GM18873 (cell line): ENCODE data around the gene SMPD2.
"Not testable (repeated sequence)": the region's sequence is repeated elsewhere in the genome, so short reads cannot be mapped to it uniquely, and the experiment has no call there.

ENCODE experiments used
- ATAC-seq: cut with Tn5 transposase; IDR thresholded peaks from one replicate; pipeline ENCODE4 v1.9.1; 2021; ENCODE audit warnings: mild to moderate bottlenecking, moderate library complexity, moderate number of reproducible peaks; ENCODE audit not compliant: unreplicated experiment, low FRiP score

The SMPD2 gene

DNA sequence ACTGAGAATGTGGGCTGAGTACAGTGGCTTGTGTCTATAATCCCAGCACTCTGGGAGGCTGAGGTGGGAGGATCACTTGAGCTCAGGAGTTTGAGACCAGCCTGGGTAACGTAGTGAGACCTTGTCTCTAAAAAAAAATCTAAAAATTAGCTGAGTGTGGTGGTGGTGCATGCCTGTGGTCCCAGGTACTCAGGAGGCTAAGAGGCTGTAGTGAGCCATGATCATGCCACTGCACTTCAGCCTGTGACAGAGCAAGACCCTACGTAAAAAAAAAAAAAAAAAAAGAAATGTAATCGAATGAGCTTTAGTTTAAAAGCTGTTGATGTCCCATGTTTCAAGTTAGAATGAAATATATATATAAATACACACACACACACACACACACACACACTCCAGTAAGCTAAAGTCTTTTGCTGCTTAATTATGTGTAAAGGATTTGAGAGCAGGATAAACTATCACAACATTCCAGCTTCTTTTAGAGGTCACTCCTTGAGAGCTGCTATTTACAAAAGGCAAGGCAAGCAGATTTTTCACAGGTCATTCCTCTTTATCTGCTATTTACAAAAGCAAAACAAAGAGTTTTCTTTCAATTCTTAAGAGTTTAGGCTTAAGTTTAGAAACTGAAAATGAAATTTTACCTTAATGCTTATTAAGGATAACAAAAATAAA is 19.8 kb downstream of the SMPD2 start:
- ATAC-seq, result no peak

DNA sequence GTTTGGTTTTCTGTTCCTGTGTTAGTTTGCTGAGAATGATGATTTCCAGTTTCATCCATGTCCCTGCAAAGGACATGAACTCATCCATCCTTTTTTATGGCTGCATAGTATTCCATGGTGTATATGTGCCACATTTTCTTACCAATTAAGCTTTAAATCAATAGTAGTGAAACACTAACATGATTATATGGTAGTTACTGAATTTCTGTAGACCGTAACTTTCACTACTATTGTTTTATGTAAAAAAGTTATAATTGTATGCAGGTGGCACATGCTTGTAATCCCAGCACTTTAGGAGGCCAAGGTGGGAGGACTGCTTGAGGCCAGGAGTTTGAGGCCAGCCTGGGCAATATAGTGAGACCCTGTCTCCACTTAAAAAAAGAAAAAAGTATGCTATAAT is 20.7 kb downstream of the SMPD2 start:
- ATAC-seq, result not testable (repeated sequence)

DNA sequence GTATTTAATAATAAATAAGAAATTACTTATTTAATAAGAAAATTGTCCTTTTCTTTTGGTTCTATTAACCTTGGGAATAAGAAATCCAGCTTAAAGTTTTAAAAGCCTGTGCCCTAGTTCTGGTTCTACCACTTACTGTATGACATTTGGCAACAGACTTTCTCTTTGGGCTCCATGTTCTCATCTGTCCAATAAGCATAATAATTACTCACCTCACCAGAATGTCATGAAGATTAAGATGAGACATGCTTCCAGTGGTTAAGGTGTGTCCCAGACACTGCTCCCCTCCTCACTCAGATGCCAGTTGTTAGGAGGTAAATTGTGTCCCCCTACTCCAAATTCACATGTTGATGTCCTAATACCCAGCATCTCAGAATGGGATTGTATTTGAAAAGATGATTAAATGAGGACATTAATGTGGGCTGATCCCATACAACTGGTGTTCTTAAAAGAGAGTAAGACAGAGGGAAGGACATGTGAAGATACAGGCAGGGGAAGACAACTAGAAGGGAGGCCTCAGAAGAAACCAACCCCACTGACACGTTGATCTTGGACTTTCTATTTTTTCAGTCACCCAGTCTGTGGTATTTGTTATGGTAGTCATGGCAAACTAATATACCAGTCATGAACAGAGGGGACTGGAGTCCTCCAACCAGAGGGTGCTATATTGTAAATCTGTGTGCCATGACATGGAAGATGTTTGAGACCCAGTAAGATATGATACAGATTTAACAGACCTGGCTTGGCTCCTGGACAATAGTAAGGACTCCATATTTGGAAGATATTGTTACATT is 21.4 kb downstream of the SMPD2 start:
- no peak for ATAC-seq

DNA sequence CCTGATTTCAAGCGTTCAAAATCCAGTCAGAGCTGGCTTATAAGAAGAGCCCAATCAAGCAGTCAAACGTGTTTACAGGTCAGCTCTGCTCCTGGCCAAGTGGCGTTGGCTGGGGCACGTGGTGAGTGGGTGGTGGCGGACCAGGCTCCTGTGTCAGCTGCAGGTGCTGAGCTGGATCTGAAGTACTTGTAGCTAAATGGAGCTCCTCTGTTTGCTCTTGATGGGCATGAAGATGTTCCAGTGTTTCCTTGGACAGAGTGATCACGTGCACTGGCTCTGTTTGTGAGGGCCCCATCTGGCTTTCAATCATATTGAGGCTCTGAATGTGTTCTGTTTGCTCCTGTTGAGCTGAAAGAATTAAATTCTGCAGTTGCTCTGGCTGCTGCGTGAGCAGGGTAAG is 25.2 kb downstream of the SMPD2 start:
- ATAC-seq, result no peak

DNA sequence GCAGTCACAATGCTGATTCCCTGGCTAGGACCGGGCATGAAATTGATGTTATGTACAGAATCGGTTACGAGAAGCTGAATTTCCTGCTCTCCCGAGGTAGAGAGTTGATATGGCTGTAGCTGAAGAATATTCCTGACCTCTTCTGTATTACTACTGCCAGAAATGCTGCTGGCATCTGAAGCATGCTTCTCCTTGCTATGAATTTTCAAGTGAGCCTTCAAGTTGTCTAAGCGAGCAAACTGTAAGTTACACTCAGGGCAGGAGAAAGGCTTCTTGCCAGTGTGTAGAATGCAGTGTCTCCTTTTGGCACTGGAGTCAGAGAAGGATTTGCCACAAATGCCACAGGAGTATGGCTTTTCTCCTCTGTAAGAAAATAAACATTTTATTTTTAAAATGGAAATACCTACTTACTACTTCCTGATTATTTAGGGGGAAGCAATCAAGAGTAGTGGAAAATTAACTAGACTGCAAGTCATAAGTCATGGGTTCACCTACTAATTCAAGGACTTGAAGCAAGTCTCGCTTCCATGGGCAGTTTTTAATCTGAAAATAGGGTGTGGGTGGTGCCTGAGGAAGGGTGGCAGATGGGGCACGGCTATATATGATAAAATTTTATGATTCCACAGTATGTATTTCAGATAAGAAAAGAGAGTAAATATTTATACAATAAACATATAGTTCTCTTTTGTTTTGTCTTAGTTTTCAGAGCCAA is 25.8 kb downstream of the SMPD2 start:
- ATAC-seq, result no peak

DNA sequence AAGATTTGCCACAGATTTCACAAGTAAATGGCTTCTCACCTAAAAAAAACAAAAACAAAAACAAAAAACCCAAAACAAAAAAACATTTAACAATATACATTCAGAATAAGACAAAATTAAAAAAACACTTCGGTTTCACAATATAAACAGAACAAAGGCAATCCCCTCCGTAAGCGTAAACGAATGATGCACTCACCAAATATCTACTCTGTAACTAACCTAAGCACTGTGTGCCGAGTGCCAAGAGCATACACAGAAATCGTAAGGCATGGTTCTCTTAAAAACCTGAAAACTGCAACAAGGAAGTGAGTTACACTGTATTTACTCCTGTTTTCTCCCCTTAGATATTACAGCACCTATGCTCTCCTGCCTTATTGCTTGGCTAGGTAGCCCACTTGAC is 27.2 kb downstream of the SMPD2 start:
- ATAC-seq, result no peak

DNA sequence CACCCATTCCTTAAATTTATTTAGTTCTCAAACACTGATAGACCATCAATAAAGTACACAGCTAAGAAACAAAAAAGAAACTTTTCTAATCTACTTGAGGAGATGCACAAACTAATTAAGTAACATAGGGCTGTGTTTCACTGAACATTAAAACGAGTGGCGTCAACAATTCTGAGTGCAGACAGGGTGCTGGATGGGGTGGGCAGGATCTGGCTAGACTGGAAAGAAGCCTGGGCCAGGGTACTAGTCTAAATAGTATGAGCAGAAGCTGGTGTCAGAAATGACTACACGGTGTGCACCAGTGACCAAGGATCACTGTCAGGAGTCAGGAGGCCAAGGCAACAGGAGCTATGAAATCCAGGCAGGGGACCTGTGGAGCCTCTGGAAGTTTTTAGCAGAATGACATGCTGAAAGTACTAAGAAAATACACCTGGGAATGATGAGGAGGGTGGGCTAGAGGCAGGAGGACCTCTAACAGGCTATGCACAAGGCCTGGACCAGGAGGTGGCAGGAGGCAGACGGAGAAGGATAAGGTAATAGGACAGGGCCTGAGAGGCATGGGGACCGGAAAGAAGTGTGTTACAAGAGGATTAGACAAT is 29.2 kb downstream of the SMPD2 start:
- no peak for ATAC-seq

DNA sequence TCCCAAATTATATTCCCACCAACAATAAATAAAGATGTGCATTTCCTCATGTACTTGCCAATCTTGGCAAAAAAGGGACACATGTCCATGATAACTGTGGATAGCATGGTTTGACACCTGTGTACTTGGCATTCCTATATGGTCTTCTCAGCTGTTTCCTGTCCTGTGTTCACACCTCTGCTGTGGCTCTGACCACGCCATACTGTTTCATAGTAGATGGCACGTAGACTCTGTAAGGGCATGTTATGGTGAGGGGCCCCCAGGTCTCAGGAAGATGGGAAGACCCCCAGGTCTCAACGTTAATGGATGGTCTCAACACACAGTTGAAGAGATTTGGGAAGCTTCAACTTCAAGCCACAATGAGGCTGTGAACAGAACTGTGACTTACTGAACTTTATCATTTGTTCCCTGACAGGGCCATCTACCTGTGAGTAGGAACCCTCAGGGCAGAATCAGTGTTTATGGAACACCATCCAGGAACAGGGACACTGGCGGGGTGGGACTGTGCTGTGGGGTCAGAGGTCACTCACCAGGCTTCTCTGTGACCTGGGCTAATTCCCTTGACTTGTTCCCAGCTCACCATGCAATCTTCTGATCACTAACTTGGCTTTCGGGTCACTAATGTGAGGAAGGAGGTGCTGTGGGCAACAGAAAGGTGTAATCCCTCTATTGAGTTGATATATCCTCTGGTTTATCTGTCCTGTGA is 30.7 kb downstream of the SMPD2 start:
- no peak for ATAC-seq

DNA sequence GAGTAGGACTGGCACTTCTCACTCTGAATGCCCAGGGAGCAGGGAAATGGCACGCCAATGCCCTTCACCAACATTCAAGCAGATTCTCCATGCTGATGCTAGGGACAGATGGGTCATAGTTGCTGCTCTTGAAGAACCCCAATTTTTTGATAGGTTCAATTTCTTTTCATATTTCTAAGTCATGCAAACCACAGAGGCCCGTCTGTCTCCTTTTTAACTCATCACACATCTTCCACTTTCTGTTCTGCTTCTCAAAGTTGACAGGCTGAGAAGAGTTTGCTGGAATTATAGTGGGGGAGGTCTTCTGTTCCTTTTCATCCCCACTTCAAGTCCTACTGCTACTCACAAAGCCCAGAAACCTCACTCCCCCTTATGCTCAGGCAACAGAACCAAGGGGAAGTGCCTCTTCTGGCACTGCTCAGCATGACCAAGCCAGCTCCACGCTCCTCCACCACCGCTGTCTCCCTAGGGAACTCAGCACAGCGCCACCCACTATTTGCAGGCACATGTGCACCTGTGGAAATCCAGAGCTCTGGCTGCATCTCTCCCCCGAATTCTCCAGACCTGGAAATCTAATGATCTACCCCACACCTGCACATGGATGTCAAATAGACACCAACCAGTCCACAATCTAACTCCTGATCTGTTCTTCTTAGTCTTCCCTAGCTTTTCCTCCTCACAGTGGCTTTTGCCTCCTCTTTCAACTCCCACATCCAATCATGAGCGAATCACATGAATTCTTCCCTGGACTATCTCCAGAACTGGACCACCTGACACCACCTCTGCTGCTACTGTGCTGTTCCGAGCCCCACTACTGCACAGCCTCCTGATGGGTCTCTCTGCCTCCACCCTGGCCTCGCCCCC is 31.8 kb downstream of the SMPD2 start:
- peak; percentile 49 for ATAC-seq

DNA sequence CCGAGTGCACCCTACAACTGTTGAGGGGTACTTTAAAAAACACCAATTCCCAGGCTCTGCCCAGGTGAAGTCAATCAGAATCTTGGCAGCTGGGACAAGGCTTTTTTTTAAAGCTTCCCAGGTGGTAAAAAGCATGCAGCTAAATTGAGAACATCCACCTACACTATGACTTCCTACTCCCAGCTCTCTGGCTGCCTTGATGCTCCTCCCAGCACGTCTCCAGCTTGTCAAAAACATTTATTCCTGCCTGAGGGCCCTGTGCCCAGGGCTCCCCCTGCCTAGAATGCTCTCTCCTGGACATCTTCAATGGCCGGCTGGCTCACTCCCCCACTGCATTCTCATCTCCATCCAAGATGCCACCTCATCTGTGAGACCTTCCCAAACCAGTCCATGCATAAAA is 32.6 kb downstream of the SMPD2 start:
- no peak for ATAC-seq

DNA sequence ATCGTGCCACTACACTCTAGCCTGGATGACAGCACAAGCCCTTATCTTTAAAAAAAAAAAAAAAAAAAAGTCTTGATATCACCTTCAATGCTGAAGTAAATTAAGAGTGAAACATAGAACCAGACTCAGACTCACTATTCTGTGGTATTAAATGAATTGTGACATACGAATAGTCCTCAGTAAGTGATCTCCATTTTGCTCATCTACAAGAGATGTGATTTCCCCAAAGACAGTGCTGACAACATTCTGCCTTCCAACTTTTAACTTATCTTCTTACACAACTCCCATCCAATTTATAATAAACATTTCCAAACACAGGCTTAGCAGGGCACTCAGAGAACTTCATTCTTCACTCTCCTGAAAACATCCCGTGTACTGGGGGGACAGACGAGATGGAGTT is 34.5 kb downstream of the SMPD2 start:
- no peak for ATAC-seq

DNA sequence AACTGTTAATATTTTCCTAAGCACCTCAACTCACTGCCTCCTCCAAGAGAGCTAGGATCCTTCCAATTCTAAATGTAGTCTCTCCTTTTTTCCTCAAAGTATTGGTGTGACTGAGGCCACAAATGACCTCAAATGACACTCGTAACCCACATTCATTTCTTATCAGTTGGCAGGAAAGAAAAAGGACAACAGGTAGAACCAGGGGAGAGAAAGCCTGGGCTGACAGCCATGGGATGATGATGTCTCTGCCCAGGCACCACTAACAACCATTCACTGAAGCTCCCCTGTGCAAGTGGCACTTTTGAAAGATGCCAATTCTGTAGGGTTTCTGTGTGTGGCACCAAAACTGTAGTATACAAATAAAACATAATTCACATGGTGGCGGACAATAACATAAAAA is 35.1 kb downstream of the SMPD2 start:
- ATAC-seq, result no peak

DNA sequence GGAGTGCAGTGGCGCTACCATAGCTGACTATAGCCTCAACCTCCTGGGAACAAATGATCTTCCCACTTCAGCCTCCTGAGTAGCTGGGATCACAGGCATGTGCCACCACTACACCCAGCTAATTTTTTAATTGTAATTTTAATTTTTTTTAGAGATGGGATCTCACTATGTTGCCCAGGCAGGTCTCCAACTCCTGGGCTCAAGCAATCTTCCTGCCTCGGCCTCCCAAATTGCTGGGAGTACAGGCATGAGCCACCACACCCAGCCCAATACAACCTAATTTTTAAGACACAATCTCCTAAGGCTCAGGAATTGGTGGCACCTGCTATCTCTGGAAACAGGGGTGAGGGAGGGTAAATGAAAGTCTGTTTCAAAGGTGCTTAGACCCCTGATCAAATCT is 36.7 kb downstream of the SMPD2 start:
- no peak for ATAC-seq

DNA sequence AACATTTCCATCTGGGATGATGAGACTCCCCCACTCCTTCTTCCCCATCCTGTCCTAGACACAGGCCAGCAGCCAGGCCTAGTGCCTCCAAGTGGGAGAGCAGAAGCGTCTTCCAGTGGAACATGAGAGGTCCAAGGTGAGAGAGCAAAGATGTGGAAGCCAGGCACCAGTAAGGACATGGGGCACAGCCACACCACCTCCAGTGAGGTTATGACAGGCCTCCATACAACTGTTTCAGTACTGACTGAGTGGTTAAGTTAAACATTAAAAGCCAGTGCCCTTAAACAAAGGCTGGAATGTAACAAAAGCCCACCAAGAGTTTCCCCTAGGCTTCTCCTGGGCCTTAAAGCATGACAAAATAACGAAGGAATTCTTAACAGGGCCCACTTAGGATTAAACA is 37.2 kb downstream of the SMPD2 start:
- peak; percentile 56 for ATAC-seq

DNA sequence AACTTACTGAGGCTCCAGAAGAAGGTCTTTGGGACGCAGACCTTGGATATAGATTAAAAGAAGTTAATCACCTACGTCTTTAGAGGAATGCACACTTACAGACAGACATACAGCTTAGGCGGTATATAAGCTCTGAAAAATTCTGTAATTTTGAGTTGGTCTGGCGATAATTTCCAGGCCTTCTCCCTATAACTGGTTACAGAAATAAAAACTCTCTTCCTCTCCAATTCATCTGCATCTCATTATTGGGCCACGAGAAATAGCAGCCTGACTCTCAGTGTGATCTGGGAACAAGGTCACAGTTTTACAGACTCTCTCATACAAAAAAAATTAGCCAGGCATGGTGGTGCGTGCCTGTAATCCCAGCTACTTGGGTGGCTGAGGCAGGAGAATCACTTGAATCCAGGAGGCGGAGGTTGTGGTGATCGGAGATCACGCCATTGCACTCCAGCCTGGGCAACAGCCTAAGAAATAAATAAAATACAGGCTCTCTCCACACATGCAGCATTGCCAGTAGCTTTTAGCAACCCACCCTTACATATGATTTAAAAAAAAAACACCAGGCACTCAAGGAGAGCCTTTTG is 37.8 kb downstream of the SMPD2 start:
- no peak for ATAC-seq

DNA sequence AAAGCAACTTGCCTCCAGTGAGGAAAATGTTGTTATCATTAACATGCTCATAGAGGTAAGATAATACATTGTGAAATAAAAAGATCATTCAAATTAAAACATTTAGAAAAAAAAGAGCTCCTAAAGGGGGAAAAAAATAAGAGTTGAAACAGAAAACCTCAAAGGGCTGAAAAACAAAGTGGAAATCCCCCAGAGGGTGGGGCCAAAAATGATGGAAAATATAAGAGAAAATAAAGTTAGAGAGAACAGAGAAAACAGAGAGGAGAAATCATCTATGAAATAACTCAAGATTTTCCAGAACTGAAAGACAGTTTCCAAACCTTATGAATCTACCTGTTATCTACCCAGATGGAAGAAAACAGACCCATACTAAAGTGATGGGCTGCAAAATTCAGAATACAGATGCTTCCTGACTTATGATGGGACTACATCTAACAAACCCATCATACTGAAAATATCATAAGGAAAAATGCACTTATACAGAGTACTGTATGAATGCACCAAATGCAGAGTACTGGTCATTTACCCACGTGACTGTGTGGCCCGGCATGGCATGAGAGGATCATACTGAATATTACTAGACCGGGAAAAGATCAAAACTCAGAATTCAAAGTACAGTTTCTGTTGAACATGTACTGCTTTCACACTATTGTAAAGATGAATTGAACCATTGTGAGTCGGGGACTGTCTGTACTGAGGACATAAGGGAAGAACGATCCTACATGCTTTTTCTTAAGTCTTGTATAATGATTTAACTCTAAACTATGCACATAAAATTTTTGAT is 38.5 kb downstream of the SMPD2 start:
- no peak for ATAC-seq

DNA sequence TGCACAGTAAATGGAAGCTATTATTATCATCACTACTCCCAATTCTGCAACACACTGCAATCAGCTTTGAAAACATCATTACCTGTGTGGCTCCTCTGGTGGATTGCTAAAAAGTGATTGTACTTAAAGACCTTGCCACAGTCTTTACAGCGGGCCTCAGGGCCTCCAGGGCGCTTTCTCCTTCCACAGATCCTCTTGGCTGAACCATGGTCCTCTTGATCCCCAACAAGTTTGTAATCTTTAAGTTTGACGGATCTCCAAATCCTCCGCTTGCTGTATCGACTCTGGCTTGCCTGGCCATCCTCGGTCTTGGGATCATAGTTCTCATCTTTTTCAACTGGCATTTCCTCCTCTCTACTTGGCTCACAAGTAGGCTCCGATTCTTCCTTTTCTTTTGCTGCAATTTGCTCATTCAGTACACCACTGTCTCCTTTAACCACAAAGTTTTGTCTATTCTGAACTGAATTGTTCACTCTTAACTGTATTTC is 40.5 kb downstream of the SMPD2 start:
- ATAC-seq, result no peak
